IPS-18a (cell line): Measurements from ENCODE around the gene MOSMO.

Experiments
- H3K27ac ChIP-seq: one replicate; pipeline ENCODE4 v1.5.1; 2013; ENCODE audit warnings: low read length
- H3K27me3 ChIP-seq: one replicate; pipeline ENCODE4 v1.6.1; 2013; ENCODE audit warnings: mild to moderate bottlenecking, low read length; ENCODE audit not compliant: control insufficient read depth, insufficient read depth
- H3K36me3 ChIP-seq: one replicate; pipeline ENCODE4 v1.6.1; 2013; ENCODE audit warnings: low read depth, low read length; ENCODE audit not compliant: control insufficient read depth
- H3K4me1 ChIP-seq: one replicate; pipeline ENCODE4 v1.6.1; 2013; ENCODE audit warnings: low read depth, low read length; ENCODE audit not compliant: control insufficient read depth
- H3K4me3 ChIP-seq: one replicate; pipeline ENCODE4 v1.5.1; 2013; ENCODE audit warnings: low read length
- H3K9ac ChIP-seq: one replicate; pipeline ENCODE4 v1.6.1; 2013; ENCODE audit warnings: mild to moderate bottlenecking, low read length, moderate library complexity
- H3K9me3 ChIP-seq: one replicate; pipeline ENCODE4 v1.6.1; 2013; ENCODE audit warnings: low read depth, low read length; ENCODE audit not compliant: control insufficient read depth

Gene MOSMO

DNA sequence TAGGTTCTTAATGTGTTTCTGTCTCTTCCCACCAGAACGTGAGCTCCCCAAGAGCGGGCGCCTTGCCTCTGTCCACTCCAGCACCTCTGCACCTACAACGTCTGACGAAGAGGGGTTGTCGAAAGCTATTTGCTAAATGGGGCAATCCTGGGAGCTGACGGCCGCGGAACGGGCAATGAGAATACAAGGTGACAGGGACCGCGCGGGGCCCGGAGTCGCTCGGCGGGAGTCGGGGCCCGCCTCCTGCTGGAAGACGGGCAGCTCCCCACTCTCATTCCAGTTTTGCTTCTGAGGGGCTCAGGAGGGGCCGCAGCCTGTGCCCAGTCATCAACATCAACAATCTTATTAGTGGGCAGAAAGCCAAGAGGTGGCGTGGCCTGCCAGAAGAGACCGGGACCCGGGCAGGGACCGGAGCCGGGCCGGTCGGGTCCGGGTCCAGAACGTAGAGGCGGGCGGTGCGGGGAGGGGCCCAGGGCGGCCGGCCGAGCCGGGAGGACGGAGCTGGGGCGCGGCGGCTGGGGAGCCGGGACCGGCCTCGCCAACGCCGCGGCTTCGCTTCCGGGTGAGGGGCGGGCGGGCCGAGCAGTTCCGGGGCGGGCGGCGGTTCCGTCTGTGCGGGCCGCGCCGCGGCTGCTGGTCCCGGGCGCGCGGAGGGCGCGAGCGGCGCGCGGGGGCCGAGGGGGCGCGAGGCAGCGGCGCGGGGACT, at the start of gene MOSMO:
TSS of gene MOSMO (plus strand) at position 603 of the 706 bp plus-strand sequence. CDS start 191 bp downstream, outside the sequence.
- H3K9me3 ChIP-seq: no peaks in the 10 kb centered on the region

DNA sequence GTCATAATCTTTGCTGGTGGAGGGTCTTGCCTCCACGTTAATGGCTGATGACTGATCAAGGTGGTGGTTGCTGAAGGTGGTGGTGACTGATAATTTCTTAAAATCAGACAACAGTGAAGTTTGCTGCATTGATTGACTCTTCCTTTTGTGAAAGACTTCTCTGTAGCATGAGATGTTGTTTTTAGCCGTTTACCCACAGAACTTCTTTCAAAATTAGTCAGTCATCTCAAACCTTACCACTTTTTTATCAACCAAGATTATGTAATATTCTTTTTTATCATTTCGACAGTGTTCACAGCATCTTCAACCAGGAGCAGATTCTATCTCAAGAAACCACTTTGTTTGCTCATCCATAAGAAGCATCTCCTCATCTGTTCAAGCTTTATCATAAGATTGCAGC, 48.9 kb upstream of the MOSMO start:
- Histone ChIP-seq H3K27me3 (no peaks in the 10 kb centered on the region), H3K36me3 (peaks cover 70% of the 10 kb centered on the region), H3K4me1 (peaks cover 4% of the 10 kb centered on the region), H3K4me3 (no peak overlapping the region), H3K9me3 (no peaks in the 10 kb centered on the region), H3K9ac (no peak overlapping the region), H3K27ac (no peak overlapping the region)

More for the DNA sequence above, at the start of gene MOSMO:
- Histone ChIP-seq H3K9ac (peak within 1 kb of the TSS; percentile 43), H3K4me1 (no peaks in the 10 kb centered on the region), H3K27ac (no peak within 1 kb of the TSS), H3K27me3 (peaks cover 22% of the 10 kb centered on the region), H3K4me3 (peak within 1 kb of the TSS; percentile 79), H3K36me3 (no peaks in the 10 kb centered on the region)

DNA sequence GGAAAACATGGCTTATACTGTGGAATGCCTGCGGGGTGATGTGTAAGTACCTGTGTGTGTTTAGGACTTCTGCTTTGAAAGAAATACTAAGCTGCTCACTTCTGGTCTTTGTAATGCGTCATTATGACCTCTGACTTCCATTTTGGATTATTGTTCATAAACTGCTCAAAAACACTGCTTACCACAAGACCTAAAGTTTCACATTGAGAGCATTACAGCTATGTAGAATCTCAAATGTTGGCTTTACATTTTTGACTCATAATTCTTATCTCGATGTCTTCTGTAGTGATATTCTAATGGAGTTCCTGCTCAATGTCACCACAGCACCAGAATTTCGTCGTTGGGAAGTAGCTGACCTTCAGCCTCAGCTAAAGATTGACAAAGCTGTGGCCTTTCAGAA, 45.4 kb upstream of the MOSMO start:
- Histone ChIP-seq H3K36me3 (peaks cover 89% of the 10 kb centered on the region), H3K4me3 (no peak overlapping the region), H3K9me3 (no peaks in the 10 kb centered on the region), H3K27ac (no peak overlapping the region), H3K27me3 (no peaks in the 10 kb centered on the region), H3K4me1 (no peaks in the 10 kb centered on the region), H3K9ac (no peak overlapping the region)

DNA sequence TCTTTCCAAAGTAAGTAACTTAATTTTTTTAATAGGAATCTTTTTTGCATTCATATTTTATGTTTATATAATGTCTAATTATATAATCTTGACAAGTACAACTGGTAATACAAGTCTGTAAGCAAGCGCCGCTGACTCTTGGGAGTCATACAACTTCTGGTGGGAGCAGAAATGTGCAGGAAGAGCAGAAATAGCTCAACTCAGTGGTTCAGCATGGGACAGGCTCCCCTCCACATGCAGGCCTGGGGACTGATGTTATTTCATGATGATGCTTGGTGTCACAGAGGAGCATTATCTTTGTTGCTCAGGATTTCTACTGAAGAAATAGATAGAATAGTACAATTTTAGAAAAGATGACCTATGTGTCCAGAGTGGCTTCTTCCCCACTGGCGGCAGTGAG, 44.0 kb upstream of the MOSMO start:
- no peaks in the 10 kb centered on the region for H3K9me3 ChIP-seq
- no peak overlapping the region for H3K27ac ChIP-seq
- H3K9ac ChIP-seq: no peak overlapping the region
- peaks cover 89% of the 10 kb centered on the region for H3K36me3 ChIP-seq
- no peaks in the 10 kb centered on the region for H3K4me1 ChIP-seq
- H3K27me3 ChIP-seq: no peaks in the 10 kb centered on the region
- H3K4me3 ChIP-seq: no peak overlapping the region

DNA sequence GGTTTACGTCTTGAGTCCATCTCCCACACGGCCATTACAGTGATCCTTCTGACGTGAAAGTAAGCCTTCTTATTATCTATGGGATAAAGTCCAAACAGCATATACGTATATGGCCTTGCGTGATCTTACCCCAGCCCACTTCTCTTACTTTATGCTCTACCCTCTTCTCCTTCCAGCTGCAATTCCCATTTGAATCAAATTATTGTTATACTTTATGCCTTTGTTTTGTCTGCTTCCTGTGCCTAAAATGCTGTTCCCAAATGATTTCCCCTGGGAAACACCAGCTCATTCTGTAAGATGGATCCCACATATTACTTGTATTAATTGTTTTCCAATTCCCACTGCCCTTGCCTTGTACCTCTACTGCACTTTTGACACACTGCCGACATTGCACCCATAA, 43.6 kb upstream of the MOSMO start:
- no peaks in the 10 kb centered on the region for H3K4me1 ChIP-seq
- no peak overlapping the region for H3K9ac ChIP-seq
- no peaks in the 10 kb centered on the region for H3K27me3 ChIP-seq
- peaks cover 89% of the 10 kb centered on the region for H3K36me3 ChIP-seq
- H3K27ac ChIP-seq: no peak overlapping the region
- no peak overlapping the region for H3K4me3 ChIP-seq
- H3K9me3 ChIP-seq: no peaks in the 10 kb centered on the region

DNA sequence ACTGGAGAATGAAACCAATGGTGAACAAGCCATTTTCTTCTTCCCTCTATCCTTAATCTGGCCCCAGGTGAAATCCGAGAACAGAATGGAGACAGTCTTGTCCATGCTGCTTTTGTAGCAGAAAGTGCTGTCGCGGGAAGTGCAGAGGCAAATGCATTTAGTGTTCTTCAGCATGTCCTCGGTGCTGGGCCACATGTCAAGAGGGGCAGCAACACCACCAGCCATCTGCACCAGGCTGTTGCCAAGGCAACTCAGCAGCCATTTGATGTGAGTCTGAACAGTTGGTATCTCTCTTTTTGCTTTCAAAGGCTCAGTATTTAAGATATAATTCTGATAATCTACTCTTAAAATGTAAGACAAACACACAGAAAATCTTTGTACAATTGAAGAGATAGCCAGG, 36.1 kb upstream of the MOSMO start:
- Histone ChIP-seq H3K9me3 (no peaks in the 10 kb centered on the region), H3K27ac (no peak overlapping the region), H3K36me3 (peaks cover 95% of the 10 kb centered on the region), H3K27me3 (no peaks in the 10 kb centered on the region), H3K9ac (no peak overlapping the region), H3K4me3 (no peak overlapping the region), H3K4me1 (no peaks in the 10 kb centered on the region)

DNA sequence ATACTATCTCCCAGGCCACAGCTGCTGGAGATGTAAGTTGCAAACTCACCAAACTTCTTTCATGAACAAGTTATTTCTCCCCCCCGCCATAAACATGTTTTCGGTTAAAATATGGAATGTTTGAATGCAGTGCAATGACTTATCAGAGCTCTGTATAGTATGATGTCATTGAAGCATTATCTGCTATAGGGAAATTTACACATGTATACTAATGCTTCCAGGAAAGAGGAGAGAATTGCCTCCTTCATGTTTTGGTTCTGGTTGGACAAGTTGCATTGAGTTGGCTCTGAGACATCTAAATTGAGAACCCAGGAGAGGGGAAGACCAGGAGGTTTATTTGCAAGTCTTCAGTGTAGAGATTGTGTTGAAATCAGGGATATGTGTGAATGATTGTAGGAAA, 34.0 kb upstream of the MOSMO start:
- Histone ChIP-seq H3K9ac (no peak overlapping the region), H3K9me3 (no peaks in the 10 kb centered on the region), H3K27ac (no peak overlapping the region), H3K4me1 (no peaks in the 10 kb centered on the region), H3K36me3 (peaks cover 95% of the 10 kb centered on the region), H3K27me3 (no peaks in the 10 kb centered on the region), H3K4me3 (no peak overlapping the region)

DNA sequence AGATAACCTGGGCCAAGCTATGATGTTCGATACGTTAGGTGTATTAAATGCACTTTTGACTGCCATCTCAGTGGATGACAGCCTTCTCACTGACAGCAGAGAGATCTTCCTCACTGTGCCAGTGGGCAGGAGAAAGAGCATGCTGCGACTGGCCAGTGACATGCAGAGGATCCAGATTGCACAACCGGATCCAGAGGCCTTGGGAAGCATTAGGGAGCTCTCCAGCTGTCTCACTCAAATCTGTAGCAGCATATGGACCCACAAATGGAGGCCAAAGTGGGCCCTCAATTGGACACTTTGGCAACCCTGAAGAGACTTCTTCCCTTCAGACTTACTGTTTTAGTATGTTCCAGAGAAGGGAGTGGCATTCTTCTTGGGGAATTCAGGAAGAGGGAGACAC, 27.9 kb upstream of the MOSMO start:
- H3K36me3 ChIP-seq: peaks cover 94% of the 10 kb centered on the region

DNA sequence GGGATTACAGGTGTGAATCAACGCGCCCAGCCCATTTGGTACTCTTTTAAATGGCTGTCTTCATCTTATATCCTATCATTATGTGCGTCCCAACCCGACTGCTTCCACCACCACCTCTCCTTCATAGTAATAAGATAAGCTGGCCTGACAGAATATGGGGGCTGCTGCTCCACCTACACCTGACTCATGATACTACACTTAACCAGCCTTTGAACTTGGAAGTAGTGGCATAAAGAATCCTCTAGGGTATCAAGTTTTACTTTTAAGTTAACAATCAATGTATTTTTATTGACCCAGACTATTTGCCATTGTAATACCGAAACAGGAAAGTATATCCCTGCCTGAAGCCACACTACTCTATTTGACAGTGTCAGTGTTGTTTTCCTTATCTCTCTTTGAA, 25.8 kb upstream of the MOSMO start:
- no peaks in the 10 kb centered on the region for H3K4me1 ChIP-seq
- H3K4me3 ChIP-seq: no peak overlapping the region
- H3K27me3 ChIP-seq: no peaks in the 10 kb centered on the region
- H3K9ac ChIP-seq: no peak overlapping the region
- no peaks in the 10 kb centered on the region for H3K9me3 ChIP-seq
- no peak overlapping the region for H3K27ac ChIP-seq
- H3K36me3 ChIP-seq: peaks cover 74% of the 10 kb centered on the region

More for the DNA sequence above, 27.9 kb upstream of the MOSMO start:
- Histone ChIP-seq H3K9me3 (no peaks in the 10 kb centered on the region), H3K27me3 (no peaks in the 10 kb centered on the region), H3K9ac (no peak overlapping the region), H3K4me1 (no peaks in the 10 kb centered on the region), H3K4me3 (no peak overlapping the region), H3K27ac (no peak overlapping the region)

DNA sequence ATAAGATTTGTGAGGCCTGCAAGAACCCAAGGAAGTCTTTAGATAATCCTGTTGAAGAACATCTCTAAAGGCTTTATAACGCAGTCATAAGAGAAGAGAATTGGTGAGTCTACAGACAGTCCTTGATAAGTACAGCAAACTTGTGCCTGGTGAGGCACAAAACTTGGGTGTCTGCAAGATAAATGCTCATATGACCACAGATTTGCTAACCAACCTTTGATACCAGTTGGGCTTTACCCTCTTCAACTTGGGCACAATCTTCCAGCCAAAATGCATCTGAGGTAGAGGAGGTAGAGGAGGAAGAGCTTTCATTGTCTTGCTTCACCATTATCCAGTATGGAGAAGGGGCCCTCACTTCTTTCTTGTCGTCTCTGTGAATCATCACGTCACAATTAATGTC, 23.8 kb upstream of the MOSMO start:
- no peak overlapping the region for H3K27ac ChIP-seq
- H3K4me3 ChIP-seq: no peak overlapping the region
- no peaks in the 10 kb centered on the region for H3K27me3 ChIP-seq
- H3K9me3 ChIP-seq: no peaks in the 10 kb centered on the region
- H3K9ac ChIP-seq: no peak overlapping the region
- H3K36me3 ChIP-seq: peaks cover 54% of the 10 kb centered on the region
- H3K4me1 ChIP-seq: no peaks in the 10 kb centered on the region

DNA sequence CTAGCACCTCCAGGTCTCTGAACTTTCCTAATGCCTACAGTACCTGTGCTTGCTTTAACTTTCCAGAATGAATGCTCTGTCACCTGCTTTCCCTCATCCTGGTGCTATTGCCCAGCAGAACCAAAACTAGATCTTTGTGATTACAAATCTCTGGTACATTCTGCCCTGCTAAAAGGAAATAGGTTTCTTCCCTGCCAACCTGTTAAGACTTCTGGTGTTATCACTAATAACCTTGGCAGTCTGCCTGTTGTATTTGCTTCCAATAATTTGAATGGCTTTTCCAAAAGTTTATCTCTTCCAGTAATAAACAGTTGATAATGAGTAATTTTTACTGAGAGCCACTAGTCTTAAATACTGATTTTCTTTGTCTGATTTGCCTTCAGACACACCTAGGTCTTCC, 22.4 kb upstream of the MOSMO start:
- H3K27me3 ChIP-seq: no peaks in the 10 kb centered on the region
- H3K9me3 ChIP-seq: no peaks in the 10 kb centered on the region
- no peak overlapping the region for H3K27ac ChIP-seq
- peaks cover 39% of the 10 kb centered on the region for H3K36me3 ChIP-seq
- H3K4me1 ChIP-seq: no peaks in the 10 kb centered on the region
- no peak overlapping the region for H3K9ac ChIP-seq
- H3K4me3 ChIP-seq: no peak overlapping the region

DNA sequence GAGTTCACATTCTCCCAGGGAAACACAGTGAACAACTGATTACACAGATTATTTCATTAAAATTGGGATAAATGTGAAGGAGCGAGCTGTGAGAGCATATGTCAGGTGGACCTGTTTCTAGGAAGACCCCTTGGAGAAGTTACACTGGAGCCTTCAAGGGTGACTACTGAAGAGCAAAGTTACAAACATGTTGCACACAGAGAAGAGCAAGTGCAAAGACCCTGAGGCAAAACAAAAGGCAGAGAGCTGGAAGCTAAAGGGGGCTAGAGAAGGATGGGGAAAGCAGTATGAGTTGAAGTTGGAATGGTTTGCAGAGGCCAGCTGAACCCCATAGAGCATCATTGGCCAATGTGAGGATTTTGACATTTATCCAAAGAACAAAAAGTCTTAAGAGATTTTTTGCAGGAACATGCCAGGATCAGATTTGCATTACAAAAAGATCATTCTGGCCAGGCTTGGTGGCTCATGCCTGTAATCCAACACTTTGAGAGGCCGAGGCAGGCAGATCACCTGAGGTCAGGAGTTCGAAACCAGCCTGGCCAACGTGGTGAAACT, 21.1 kb upstream of the MOSMO start:
- Histone ChIP-seq H3K4me3 (no peak overlapping the region), H3K27me3 (no peaks in the 10 kb centered on the region), H3K9me3 (no peaks in the 10 kb centered on the region), H3K36me3 (peaks cover 28% of the 10 kb centered on the region), H3K27ac (no peak overlapping the region), H3K4me1 (no peaks in the 10 kb centered on the region), H3K9ac (no peak overlapping the region)
